ENCODE data around the gene MACROD2.

Gene MACROD2

GRCh38 chr20:15938847-15939246 lies 1943.5 kb downstream of the MACROD2 start:
- peaks cover 10% of the 10 kb centered on the region; the same call in 1 of the 2 replicates for H3K9me3 ChIP-seq (ENCODE audit: insufficient read depth, low read length)
- no peak overlapping the region for H3K9ac ChIP-seq (ENCODE audit: insufficient read length, low read depth)
- H3K4me3 ChIP-seq (ENCODE audit: insufficient read length, low read depth), result no peak overlapping the region
- no peaks in the 10 kb centered on the region for H3K4me1 ChIP-seq (ENCODE audit: insufficient read depth, insufficient read length)
- TF ChIP-seq ZNF274 (IDR thresholded peaks at IDR 0.05; ENCODE audit: low read depth, low read length) (no peak), YY1 (IDR thresholded peaks at IDR 0.05; ENCODE audit: insufficient read depth, insufficient read length) (no peak), SUZ12 (IDR thresholded peaks at IDR 0.05; ENCODE audit: extremely low read depth, insufficient read depth, insufficient read length) (no peak)
- no peak for DNase-seq (ENCODE audit: low read depth, low spot score)
- no peaks in the 10 kb centered on the region for H3K27me3 ChIP-seq (ENCODE audit: insufficient read depth, insufficient read length)
- H3K36me3 ChIP-seq (ENCODE audit: insufficient read depth, insufficient read length, low read length), result no peaks in the 10 kb centered on the region

- H3K27me3 ChIP-seq (ENCODE audit: insufficient read depth, insufficient read length), result no peaks in the 10 kb centered on the region
- peaks cover 10% of the 10 kb centered on the region; the same call in 1 of the 2 replicates for H3K9me3 ChIP-seq (ENCODE audit: insufficient read depth, low read length)
- no peak overlapping the region for H3K4me3 ChIP-seq (ENCODE audit: insufficient read length, low read depth)
- no peaks in the 10 kb centered on the region for H3K4me1 ChIP-seq (ENCODE audit: insufficient read depth, insufficient read length)
- TF ChIP-seq ZNF274 (IDR thresholded peaks at IDR 0.05; ENCODE audit: low read depth, low read length) (no peak), SUZ12 (IDR thresholded peaks at IDR 0.05; ENCODE audit: extremely low read depth, insufficient read depth, insufficient read length) (no peak)
- DNase-seq (ENCODE audit: low read depth, low spot score), result no peak
- no peak overlapping the region for H3K9ac ChIP-seq (ENCODE audit: insufficient read length, low read depth)
- H3K36me3 ChIP-seq (ENCODE audit: insufficient read depth, insufficient read length, low read length), result no peaks in the 10 kb centered on the region
These were observed 1944.8 kb downstream of the MACROD2 start for GRCh38 chr20:15940127-15940526.

- Histone ChIP-seq H3K27me3 (ENCODE audit: insufficient read depth, insufficient read length) (no peaks in the 10 kb centered on the region), H3K9me3 (ENCODE audit: insufficient read depth, low read length) (peaks cover 10% of the 10 kb centered on the region; the same call in 1 of the 2 replicates), H3K4me1 (ENCODE audit: insufficient read depth, insufficient read length) (no peaks in the 10 kb centered on the region), H3K4me3 (ENCODE audit: insufficient read length, low read depth) (no peak overlapping the region), H3K9ac (ENCODE audit: insufficient read length, low read depth) (no peak overlapping the region), H3K36me3 (ENCODE audit: insufficient read depth, insufficient read length, low read length) (no peaks in the 10 kb centered on the region)
- TF ChIP-seq ZNF274 (IDR thresholded peaks at IDR 0.05; ENCODE audit: low read depth, low read length) (no peak), SUZ12 (IDR thresholded peaks at IDR 0.05; ENCODE audit: extremely low read depth, insufficient read depth, insufficient read length) (no peak), YY1 (IDR thresholded peaks at IDR 0.05; ENCODE audit: insufficient read depth, insufficient read length) (no peak)
- DNase-seq (ENCODE audit: low read depth, low spot score), result no peak
These were observed 1946.8 kb downstream of the MACROD2 start for GRCh38 chr20:15942130-15942529.

GRCh38 chr20:15945289-15945688 lies 1950.0 kb downstream of the MACROD2 start:
- H3K9me3 ChIP-seq (ENCODE audit: insufficient read depth, low read length), result no peaks in the 10 kb centered on the region
- TF ChIP-seq YY1 (IDR thresholded peaks at IDR 0.05; ENCODE audit: insufficient read depth, insufficient read length), result no peak
- no peak for TF ChIP-seq ZNF274 (IDR thresholded peaks at IDR 0.05; ENCODE audit: low read depth, low read length)
- no peak for TF ChIP-seq SUZ12 (IDR thresholded peaks at IDR 0.05; ENCODE audit: extremely low read depth, insufficient read depth, insufficient read length)
- H3K27me3 ChIP-seq (ENCODE audit: insufficient read depth, insufficient read length), result no peaks in the 10 kb centered on the region
- no peak for DNase-seq (ENCODE audit: low read depth, low spot score)
- H3K36me3 ChIP-seq (ENCODE audit: insufficient read depth, insufficient read length, low read length), result no peaks in the 10 kb centered on the region
- no peaks in the 10 kb centered on the region for H3K4me1 ChIP-seq (ENCODE audit: insufficient read depth, insufficient read length)
- no peak overlapping the region for H3K4me3 ChIP-seq (ENCODE audit: insufficient read length, low read depth)
- H3K9ac ChIP-seq (ENCODE audit: insufficient read length, low read depth), result no peak overlapping the region

- H3K4me1 ChIP-seq (ENCODE audit: insufficient read depth, insufficient read length), result no peaks in the 10 kb centered on the region
- TF ChIP-seq YY1 (IDR thresholded peaks at IDR 0.05; ENCODE audit: insufficient read depth, insufficient read length) (no peak), SUZ12 (IDR thresholded peaks at IDR 0.05; ENCODE audit: extremely low read depth, insufficient read depth, insufficient read length) (no peak), ZNF274 (IDR thresholded peaks at IDR 0.05; ENCODE audit: low read depth, low read length) (no peak)
- no peak overlapping the region for H3K9ac ChIP-seq (ENCODE audit: insufficient read length, low read depth)
- no peaks in the 10 kb centered on the region for H3K27me3 ChIP-seq (ENCODE audit: insufficient read depth, insufficient read length)
- no peaks in the 10 kb centered on the region for H3K9me3 ChIP-seq (ENCODE audit: insufficient read depth, low read length)
- H3K36me3 ChIP-seq (ENCODE audit: insufficient read depth, insufficient read length, low read length), result no peaks in the 10 kb centered on the region
- no peak overlapping the region for H3K4me3 ChIP-seq (ENCODE audit: insufficient read length, low read depth)
- DNase-seq (ENCODE audit: low read depth, low spot score), result no peak
These were observed 1954.1 kb downstream of the MACROD2 start for GRCh38 chr20:15949391-15949790.

GRCh38 chr20:15951658-15952057 lies 1956.3 kb downstream of the MACROD2 start:
- no peaks in the 10 kb centered on the region for H3K36me3 ChIP-seq (ENCODE audit: insufficient read depth, insufficient read length, low read length)
- DNase-seq (ENCODE audit: low read depth, low spot score), result no peak
- H3K4me1 ChIP-seq (ENCODE audit: insufficient read depth, insufficient read length), result no peaks in the 10 kb centered on the region
- H3K9ac ChIP-seq (ENCODE audit: insufficient read length, low read depth), result no peak overlapping the region
- TF ChIP-seq YY1 (IDR thresholded peaks at IDR 0.05; ENCODE audit: insufficient read depth, insufficient read length) (no peak), SUZ12 (IDR thresholded peaks at IDR 0.05; ENCODE audit: extremely low read depth, insufficient read depth, insufficient read length) (no peak), ZNF274 (IDR thresholded peaks at IDR 0.05; ENCODE audit: low read depth, low read length) (no peak)
- no peak overlapping the region for H3K4me3 ChIP-seq (ENCODE audit: insufficient read length, low read depth)
- H3K27me3 ChIP-seq (ENCODE audit: insufficient read depth, insufficient read length), result no peaks in the 10 kb centered on the region
- no peaks in the 10 kb centered on the region for H3K9me3 ChIP-seq (ENCODE audit: insufficient read depth, low read length)

- TF ChIP-seq ZNF274 (IDR thresholded peaks at IDR 0.05; ENCODE audit: low read depth, low read length) (no peak), SUZ12 (IDR thresholded peaks at IDR 0.05; ENCODE audit: extremely low read depth, insufficient read depth, insufficient read length) (no peak), YY1 (IDR thresholded peaks at IDR 0.05; ENCODE audit: insufficient read depth, insufficient read length) (no peak)
- Histone ChIP-seq H3K4me1 (ENCODE audit: insufficient read depth, insufficient read length) (no peaks in the 10 kb centered on the region), H3K9me3 (ENCODE audit: insufficient read depth, low read length) (no peaks in the 10 kb centered on the region), H3K27me3 (ENCODE audit: insufficient read depth, insufficient read length) (no peaks in the 10 kb centered on the region), H3K36me3 (ENCODE audit: insufficient read depth, insufficient read length, low read length) (no peaks in the 10 kb centered on the region), H3K9ac (ENCODE audit: insufficient read length, low read depth) (no peak overlapping the region), H3K4me3 (ENCODE audit: insufficient read length, low read depth) (no peak overlapping the region)
- no peak for DNase-seq (ENCODE audit: low read depth, low spot score)
These were observed 1962.8 kb downstream of the MACROD2 start for GRCh38 chr20:15958142-15958541.
